Hippocampal formation (tissue), 2 donors: ENCODE data around the gene DUSP12.
"Not testable (repeated sequence)": the region's sequence is repeated elsewhere in the genome, so short reads cannot be mapped to it uniquely, and the experiment has no call there.

Experiments
- DNase-seq, 2 donors: peaks; one replicate each; lab custom pipeline; 2025; lab: John Stamatoyannopoulos, UW

The DUSP12 gene

DNA sequence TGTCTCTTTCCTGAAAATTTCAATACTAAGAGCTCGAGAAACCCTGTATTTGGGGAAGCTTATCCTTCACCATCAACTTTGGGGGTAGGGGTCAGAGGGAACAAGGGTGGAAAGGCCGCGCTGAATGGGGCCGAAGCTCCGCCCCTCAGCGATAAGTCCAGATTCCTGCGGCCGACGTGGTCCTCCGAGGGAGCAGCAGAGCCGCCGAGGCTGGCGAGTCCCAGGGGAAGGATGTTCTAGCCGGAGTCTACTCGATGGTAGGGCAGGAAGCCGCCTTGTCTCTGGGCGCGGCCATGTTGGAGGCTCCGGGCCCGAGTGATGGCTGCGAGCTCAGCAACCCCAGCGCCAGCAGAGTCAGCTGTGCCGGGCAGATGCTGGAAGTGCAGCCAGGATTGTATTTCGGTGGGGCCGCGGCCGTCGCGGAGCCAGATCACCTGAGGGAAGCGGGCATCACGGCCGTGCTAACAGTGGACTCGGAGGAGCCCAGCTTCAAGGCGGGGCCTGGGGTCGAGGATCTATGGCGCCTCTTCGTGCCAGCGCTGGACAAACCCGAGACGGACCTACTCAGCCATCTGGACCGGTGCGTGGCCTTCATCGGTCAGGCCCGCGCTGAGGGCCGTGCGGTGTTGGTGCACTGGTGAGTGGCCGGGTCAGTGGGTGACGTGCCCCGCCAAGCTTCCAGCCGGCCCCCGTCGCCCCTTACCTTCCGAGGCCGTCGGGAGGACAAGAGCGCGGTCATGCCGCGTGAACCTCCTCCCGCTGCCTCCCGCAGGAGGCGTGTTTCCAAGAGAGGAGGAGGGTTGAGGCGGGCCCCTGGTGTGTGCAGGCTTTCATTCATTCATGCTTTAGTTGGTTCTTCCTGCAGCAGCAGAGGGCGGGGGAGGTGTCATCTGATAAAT, at the start of gene DUSP12:
Gene DUSP12, plus strand, starts transcription at position 278 of the 899 bp plus-strand sequence. Its CDS starts 16 bp downstream, at position 294.
- DNase-seq: peak; percentile 87 to 97

DNA sequence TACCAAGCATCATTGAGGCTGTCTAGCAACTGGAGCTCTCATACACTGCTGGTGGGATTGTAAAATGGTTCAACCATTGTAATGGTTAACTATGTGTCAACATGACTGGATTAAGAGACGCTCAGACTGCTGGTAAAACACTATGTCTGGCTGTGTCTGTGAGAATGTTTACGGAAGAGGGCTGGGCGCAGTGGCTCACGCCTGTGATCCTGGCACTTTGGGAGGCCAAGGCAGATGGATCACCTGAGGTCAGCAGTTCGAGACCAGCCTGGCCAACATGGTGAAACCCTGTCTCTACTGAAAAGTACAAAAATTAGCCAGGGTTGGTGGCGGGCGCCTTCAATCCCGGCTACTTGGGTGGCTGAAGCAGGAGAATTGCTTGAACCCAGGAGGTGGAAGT, 47.3 kb upstream of the DUSP12 start:
- no peak for DNase-seq

GRCh38 chr1:161705537-161705936, 44.0 kb upstream of the DUSP12 start:
- no peak for DNase-seq

DNA sequence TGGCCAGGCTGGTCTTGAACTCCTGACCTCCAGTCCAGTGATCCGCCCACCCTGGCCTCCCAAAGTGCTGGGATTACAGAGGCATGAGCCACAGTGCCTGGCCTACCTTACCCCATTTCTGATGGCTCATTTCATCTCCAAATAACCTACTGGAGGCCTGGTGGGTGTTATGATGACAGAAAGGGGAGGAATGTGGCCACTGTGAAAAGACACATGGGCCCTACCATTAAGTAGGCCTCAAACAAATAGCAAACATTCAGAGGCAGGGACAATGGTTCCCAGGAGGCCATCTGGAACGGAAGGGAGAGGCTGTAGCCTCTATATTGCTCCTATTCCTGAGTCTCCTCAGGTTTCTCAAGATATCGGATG, 43.5 kb upstream of the DUSP12 start:
- DNase-seq: no peak

GRCh38 chr1:161706482-161707347, 42.9 kb upstream of the DUSP12 start, which contains the start of gene FCRLA:
FCRLA (plus strand) TSS chr1:161707229; CDS start chr1:161707265, 36 bp downstream.
- DNase-seq: no peak

- no peak for DNase-seq
Observed at GRCh38 chr1:161707503-161707902, 42.1 kb upstream of the DUSP12 start.

DNA sequence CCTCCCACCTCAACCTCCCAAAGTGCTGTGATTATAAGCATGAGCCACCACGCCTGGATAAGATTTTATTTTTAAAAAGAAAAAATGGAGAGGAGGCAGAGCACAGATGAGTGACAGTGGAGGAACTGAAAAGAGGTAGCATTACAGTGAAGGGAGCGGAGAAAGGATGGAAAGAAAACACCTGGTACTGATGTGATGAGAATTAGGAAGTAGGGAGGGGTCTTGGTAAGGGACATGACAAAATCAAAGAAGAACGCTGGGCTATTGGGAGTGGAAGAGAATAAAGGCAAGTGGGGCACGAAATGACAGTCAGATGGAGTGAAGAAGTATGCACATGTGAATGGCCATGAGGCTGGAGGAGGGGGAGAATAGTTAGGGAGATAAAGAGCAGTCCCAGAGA, 40.2 kb upstream of the DUSP12 start:
- DNase-seq: no peak

- DNase-seq: no peak
Observed at GRCh38 chr1:161710560-161710959, 39.0 kb upstream of the DUSP12 start.

DNA sequence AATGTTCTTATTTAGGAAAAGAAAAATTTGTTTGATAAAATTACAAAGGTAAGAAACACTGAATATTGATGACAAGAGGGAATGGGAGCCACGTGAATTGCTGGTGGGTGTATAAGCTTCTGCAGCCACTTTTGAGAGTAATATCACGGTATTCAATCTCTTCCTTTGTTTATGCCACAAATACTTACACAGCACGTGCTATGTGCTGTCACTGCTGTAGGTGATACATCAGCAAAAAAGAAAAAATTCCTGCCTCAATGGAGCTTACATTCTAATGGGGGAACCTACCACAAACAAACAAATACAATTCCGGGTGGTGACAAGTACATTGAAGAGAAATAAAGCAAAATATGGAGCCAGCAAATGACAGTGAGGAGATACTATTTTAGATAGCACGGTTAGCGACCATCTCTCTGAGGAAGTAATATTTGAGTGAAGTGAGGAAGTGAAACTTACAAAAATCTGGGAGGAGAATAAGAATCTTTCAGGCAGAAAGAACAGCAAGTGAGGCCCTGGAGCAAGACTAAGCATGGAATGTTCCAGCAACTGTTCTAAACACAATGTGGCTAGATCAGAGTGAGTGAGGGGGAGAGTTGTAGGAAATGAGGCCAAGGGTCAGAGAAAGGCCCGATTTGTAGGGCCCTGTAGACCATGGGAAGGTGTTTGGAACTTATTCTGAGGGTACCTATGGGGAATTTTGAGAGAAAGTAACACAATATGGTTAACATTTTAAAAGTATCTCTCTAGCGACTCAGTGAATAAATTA, 30.8 kb upstream of the DUSP12 start:
- DNase-seq: no peak

- DNase-seq: no peak
Observed at GRCh38 chr1:161719325-161719611, 30.3 kb upstream of the DUSP12 start.

DNA sequence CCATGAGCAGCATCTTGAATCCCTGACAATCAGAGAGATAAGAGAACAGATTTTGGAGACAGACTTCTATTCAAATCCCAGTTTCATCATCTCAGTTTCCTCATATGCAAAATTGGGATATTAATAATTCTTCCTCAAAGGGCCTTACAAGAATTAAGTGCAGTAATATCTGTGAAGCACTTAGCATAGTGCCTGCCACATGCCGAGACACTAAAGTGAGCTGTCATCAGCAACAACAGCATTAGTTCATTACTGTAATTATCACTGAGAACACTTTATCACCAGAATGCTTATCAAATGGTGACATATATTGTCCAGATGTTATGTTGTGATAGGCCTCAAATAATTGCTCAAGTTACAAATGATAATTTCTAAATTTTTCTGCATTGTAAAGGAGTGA, 29.2 kb upstream of the DUSP12 start:
- DNase-seq: no peak

- DNase-seq: no peak
Observed at GRCh38 chr1:161720956-161721737, 28.4 kb upstream of the DUSP12 start, which contains the start of gene FCRLB. FCRLB (plus strand) TSS chr1:161721544; CDS start chr1:161722673, 1,129 bp downstream.

DNA sequence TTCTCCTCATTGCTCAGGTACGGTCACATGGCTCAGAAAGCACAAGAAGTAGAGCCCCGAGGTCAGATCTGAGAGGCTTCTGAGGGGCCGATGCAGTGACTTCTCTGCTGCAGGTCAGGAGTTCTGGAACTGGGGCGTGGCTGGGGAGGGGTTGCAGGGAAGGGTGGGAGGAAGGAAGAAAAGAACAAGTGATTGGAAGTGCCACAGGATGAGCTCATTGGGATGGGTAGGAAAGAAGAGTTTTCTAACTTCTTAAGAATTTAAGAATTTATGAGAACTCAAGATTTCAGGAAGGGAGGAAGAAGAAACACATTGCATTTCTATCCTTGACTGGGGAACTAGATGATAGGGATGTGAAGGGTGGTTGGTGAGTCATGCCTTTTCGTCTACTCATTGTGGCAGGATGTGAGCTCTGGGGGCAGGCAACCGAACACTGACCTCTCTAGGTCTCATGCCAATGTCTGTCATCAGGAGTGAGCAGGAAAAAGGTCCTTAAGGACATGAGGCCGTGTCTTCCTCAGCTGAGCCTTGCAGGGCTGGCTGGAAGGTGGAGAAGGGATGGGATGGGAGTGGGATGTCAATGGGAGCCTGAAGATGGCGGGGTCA, 27.7 kb upstream of the DUSP12 start:
- DNase-seq: no peak

GRCh38 chr1:161722406-161722805, 27.2 kb upstream of the DUSP12 start:
- DNase-seq: no peak

DNA sequence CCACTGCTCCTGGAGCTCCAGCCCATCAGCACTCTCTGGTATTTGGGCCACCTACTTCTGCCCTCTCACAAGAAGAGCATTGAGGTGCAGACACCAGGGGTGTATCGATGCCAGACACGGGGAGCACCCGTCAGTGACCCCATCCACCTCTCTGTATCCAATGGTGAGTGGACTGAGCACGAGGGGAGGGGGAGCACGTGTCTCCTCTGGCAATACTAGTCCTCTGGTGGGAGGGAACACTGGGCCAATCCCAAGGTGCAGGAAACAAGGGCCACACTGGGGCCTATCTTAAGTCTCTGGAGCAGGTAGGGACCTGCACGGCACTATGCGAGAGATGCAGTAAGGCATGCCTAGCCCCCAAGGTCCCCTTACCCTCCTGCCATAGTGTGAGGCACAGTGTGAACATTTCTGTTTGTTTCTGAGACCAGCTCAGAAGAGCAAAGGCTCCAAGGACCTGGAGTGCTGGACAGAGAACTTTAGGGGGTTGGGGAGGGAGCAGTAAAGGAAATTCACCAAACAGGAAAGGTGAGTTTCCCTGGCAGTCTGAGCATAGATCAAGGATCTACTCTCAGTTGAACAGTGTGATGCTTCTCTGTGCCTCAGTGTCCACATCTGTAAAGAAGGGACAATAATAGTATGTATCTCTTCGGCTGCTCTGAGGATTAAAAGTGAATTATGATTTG, 26.0 kb upstream of the DUSP12 start:
- no peak for DNase-seq

- not testable (repeated sequence) for DNase-seq
Observed at GRCh38 chr1:161725258-161725907, 24.2 kb upstream of the DUSP12 start.

GRCh38 chr1:161725908-161726472, 23.6 kb upstream of the DUSP12 start:
- DNase-seq: peak in 1 of 2 donors; percentile 63

GRCh38 chr1:161726473-161727255, 22.9 kb upstream of the DUSP12 start:
- DNase-seq: peak; percentile 15 to 78
